OCI-LY7 (cell line): ENCODE results near the gene NAA10. TPM values are rescaled to one million over a fixed set of nuclear protein-coding genes. Genes with fewer than 3 reads are reported as not detected.
A peak's percentile ranks its signal among the peaks of the same experiment; 100 is the strongest.

Experiments
- BruUV-seq: library from RNA; stranded (reverse); fragments of 400-500 nt; replicated peaks from 2 replicates; lab custom pipeline; 2021; lab: Mats Ljungman, UMichigan
- CTCF ChIA-PET: fragments of 300-600 bp; sonication (Branson Sonifier 250); formaldehyde crosslinking; loops from one replicate; lab custom pipeline; 2022; ENCODE audit warnings: antibody characterized with exemption; ENCODE audit not compliant: unreplicated experiment; lab: Charles Lee
- POLR2A ChIA-PET: fragments of 300-600 bp; sonication (Branson Sonifier 250); formaldehyde crosslinking; loops from one replicate; lab custom pipeline; 2022; ENCODE audit warnings: antibody characterized with exemption; lab: Charles Lee
- DNase-seq: peaks from one replicate; pipeline ENCODE4 v3.0.0-alpha.2; 2015; ENCODE audit warnings: low spot score
- H2AFZ ChIP-seq: fragments of 200-600 bp; sonication (generic), shearing (Covaris generic); 2 replicates; pipeline ENCODE4 v1.6.1; 2014; ENCODE audit warnings: mild to moderate bottlenecking, antibody characterized with exemption, low read length, moderate library complexity
- H3K27ac ChIP-seq: fragments of 200-600 bp; sonication (generic); 2 replicates; pipeline ENCODE4 v1.5.1; 2014; ENCODE audit warnings: mixed run types, low read depth, mild to moderate bottlenecking, moderate library complexity, low read length, inconsistent platforms; ENCODE audit not compliant: poor library complexity, severe bottlenecking
- H3K36me3 ChIP-seq: fragments of 200-600 bp; sonication (generic); 2 replicates; pipeline ENCODE4 v1.6.1; 2014; ENCODE audit warnings: mild to moderate bottlenecking, antibody characterized with exemption, low read length, moderate library complexity, mixed read lengths; ENCODE audit not compliant: insufficient read depth
- H3K4me1 ChIP-seq: fragments of 200-600 bp; sonication (generic); 2 replicates; pipeline ENCODE4 v1.5.1; 2014; ENCODE audit warnings: mild to moderate bottlenecking, low read length; ENCODE audit not compliant: insufficient read depth, poor library complexity, severe bottlenecking
- H3K4me2 ChIP-seq: fragments of 200-600 bp; sonication (generic); 2 replicates; pipeline ENCODE4 v1.6.1; 2014; ENCODE audit warnings: mild to moderate bottlenecking, low read length
- H3K4me3 ChIP-seq: fragments of 200-600 bp; sonication (generic); 2 replicates; pipeline ENCODE4 v1.5.1; 2014; ENCODE audit warnings: mild to moderate bottlenecking, low read depth, low read length; ENCODE audit not compliant: poor library complexity, severe bottlenecking
- H3K79me2 ChIP-seq: fragments of 200-600 bp; sonication (generic); 2 replicates; pipeline ENCODE4 v1.6.1; 2016; ENCODE audit warnings: low read depth, mild to moderate bottlenecking, low read length, moderate library complexity, mixed read lengths; ENCODE audit not compliant: insufficient read depth
- H3K9me2 ChIP-seq: fragments of 200-600 bp; sonication (generic); 2 replicates; pipeline ENCODE4 v1.6.1; 2016; ENCODE audit warnings: mild to moderate bottlenecking, low read length, mixed read lengths; ENCODE audit not compliant: insufficient read depth
- H3K9me3 ChIP-seq: fragments of 200-600 bp; sonication (generic); 2 replicates; pipeline ENCODE4 v1.6.1; 2014; ENCODE audit warnings: mild to moderate bottlenecking, mixed run types, low read length, mixed read lengths
- H4K20me1 ChIP-seq: fragments of 200-600 bp; sonication (generic); 2 replicates; pipeline ENCODE4 v1.6.1; 2014; ENCODE audit warnings: mild to moderate bottlenecking, antibody characterized with exemption, low read length, moderate library complexity, mixed read lengths; ENCODE audit not compliant: insufficient read depth
- CTCF ChIP-seq: fragments of 200-600 bp; sonication (generic); conservative IDR thresholded peaks from 2 replicates; pipeline ENCODE4 v1.5.1; 2014; ENCODE audit warnings: mild to moderate bottlenecking, antibody characterized with exemption, low read length, moderate library complexity, mixed read lengths
- EZH2phosphoT487 ChIP-seq: fragments of 200-600 bp; sonication (generic); IDR thresholded peaks from 2 replicates; pipeline ENCODE4 v1.6.1; 2018; ENCODE audit warnings: low read depth, borderline replicate concordance, mild to moderate bottlenecking, mixed run types, antibody characterized with exemption, low read length, moderate library complexity, mixed read lengths
- intact Hi-C: fragments of 100-400 bp; cut with micrococcal nuclease; formaldehyde crosslinking; loops from one replicate; pipeline ENCODE4 v1.10.0; 2022; ENCODE audit not compliant: unreplicated experiment
- total RNA-seq, 2 experiments: library from RNA; depleted of rRNA in 1 of 2; stranded (reverse); fragments of >200 nt in 1 of 2; shearing (Covaris generic) in 1 of 2; gene quantifications; 2 replicates each; pipeline ENCODE4 v1.2.3, GENCODE V29; 2014 to 2022

The NAA10 gene
- total RNA-seq, 2 experiments from 2014 or later, result 82.7 to 105 TPM

- intact Hi-C loops, result loop anchor here (5.0 kb wide), 1 partner anchor 789 kb away; the partner anchor contains the start of gene DKC1
- DNase-seq, result peak; percentile 20
- Histone ChIP-seq H3K36me3 (peaks cover 15% of the 10 kb centered on the region), H3K9me2 (no peaks in the 10 kb centered on the region), H3K27ac (peak overlapping the region; percentile 89), H2AFZ (no peak overlapping the region; the same call in 1 of the 2 replicates), H3K79me2 (peaks cover 30% of the 10 kb centered on the region), H4K20me1 (peaks cover 2% of the 10 kb centered on the region; the same call in 1 of the 2 replicates), H3K4me3 (peak overlapping the region; percentile 78), H3K4me2 (peak overlapping the region; percentile 94), H3K9me3 (no peaks in the 10 kb centered on the region), H3K4me1 (peaks cover 21% of the 10 kb centered on the region)
- TF ChIP-seq EZH2phosphoT487 (no peak), CTCF (no peak)
- ChIA-PET CTCF (interaction anchor here (0.6 kb wide), 1 partner anchor 514 kb away, joined by 5 read pairs; no protein-coding TSS in a partner anchor), POLR2A (interaction anchor here (0.5 to 1.1 kb wide), 3 partner anchors 45 to 1058 kb away, joined by 3 to 4 read pairs (median 4); no protein-coding TSS in a partner anchor)
- BruUV-seq, result TSS peak; percentile 93
These were observed 38.5 kb upstream of the NAA10 start for GRCh38 chrX:153973127-153974002.

DNA sequence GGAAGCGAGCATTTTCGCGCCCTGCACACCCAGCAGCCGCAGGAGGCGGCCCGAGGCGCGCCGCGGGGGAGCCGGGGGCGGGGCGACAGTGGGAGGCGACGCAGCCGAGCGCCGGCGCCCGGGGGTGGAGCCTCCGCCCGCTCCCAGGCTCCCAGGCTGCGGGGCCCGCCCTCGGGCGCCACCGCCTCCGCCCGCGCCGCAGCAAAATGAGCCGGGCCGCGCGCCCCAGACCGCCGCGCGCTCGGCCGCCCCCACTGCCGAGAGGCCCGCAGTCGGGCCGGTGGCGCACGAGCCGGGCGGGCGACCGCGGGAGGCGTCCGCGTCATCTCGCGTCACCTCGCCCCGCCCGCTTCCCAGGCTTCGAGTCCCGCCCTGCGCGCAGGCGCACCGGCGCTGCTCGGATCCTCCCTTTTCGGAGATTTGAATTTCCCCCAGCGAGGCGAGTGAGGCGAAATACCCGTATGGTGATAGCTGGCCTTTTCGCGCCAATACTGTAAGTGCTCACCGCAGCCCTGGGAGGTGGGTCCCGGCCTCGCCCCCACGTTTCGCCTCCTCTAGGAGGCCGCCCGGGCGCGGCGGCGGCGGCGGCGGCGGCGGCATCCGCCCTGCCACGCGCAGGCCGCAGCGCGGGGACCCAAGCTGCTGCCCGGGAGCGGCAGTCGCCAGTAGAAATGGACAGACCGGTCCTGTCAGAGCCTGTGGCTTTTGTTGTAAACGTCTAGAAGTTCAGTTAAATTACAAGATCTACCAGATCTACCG is 37.7 kb upstream of the NAA10 start, which contains the start of gene TMEM187:
TSS of gene TMEM187 (plus strand) at position 387 of the 759 bp plus-strand sequence. CDS start 9,309 bp downstream, outside the sequence.
- intact Hi-C loops, result loop anchor here (1.0 to 5.0 kb wide), 2 partner anchors 406 to 790 kb away; partner anchors contain the start of gene DKC1
- H4K20me1 ChIP-seq, result peaks cover 6% of the 10 kb centered on the region; the same call in 1 of the 2 replicates
- H3K79me2 ChIP-seq, result peaks cover 39% of the 10 kb centered on the region
- peak; percentile 94 for DNase-seq
- peaks cover 29% of the 10 kb centered on the region for H3K4me1 ChIP-seq
- peak within 1 kb of the TSS; percentile 89 for H3K27ac ChIP-seq
- peaks cover 23% of the 10 kb centered on the region for H3K36me3 ChIP-seq
- no peak within 1 kb of the TSS; the same call in 1 of the 2 replicates for H2AFZ ChIP-seq
- ChIA-PET POLR2A (no interaction called here), CTCF (interaction anchor here (0.6 kb wide), 1 partner anchor 515 kb away, joined by 5 read pairs; no protein-coding TSS in a partner anchor)
- H3K4me2 ChIP-seq, result peak within 1 kb of the TSS; percentile 100
- peak within 1 kb of the TSS; percentile 78 for H3K4me3 ChIP-seq
- TF ChIP-seq EZH2phosphoT487, result no peak
- no peak for TF ChIP-seq CTCF
- BruUV-seq, result no TSS peak
- H3K9me3 ChIP-seq, result no peaks in the 10 kb centered on the region
- H3K9me2 ChIP-seq, result no peaks in the 10 kb centered on the region
